Liver (tissue), 9 donors: Measurements from ENCODE around the gene NLGN1. TPM values are rescaled to one million over a fixed set of nuclear protein-coding genes. Genes with fewer than 3 reads are reported as not detected.

Experiments used
- DNase-seq: peaks from one replicate; pipeline ENCODE4 v3.0.0-alpha.2; 2017; ENCODE audit warnings: low spot score
- H3K27ac ChIP-seq, 2 donors: one replicate each; pipeline ENCODE4 v1.7.0; 2013; ENCODE audit warnings: inconsistent platforms in 2 of 2, low read length in 2 of 2, control low read depth in 1 of 2, low read depth in 1 of 2, mild to moderate bottlenecking in 1 of 2
- H3K27me3 ChIP-seq, 4 donors: one replicate each; pipeline versions ENCODE4 v1.6.1 to v1.7.0; 2013; ENCODE audit warnings: low read length in 3 of 4, inconsistent platforms in 1 of 4, mild to moderate bottlenecking in 1 of 4, moderate library complexity in 1 of 4; ENCODE audit not compliant: control insufficient read depth in 4 of 4, insufficient read depth in 4 of 4
- H3K36me3 ChIP-seq, 4 donors: one replicate each; pipeline versions ENCODE4 v1.6.1 to v1.7.0; 2013; ENCODE audit warnings: low read length in 3 of 4, mild to moderate bottlenecking in 3 of 4, low read depth in 1 of 4, moderate library complexity in 1 of 4; ENCODE audit not compliant: control insufficient read depth in 4 of 4, insufficient read depth in 3 of 4
- H3K4me1 ChIP-seq, 4 donors: one replicate each; pipeline versions ENCODE4 v1.6.1 to v1.7.0; 2013; ENCODE audit warnings: low read length in 3 of 4, mild to moderate bottlenecking in 3 of 4, moderate library complexity in 1 of 4; ENCODE audit not compliant: control insufficient read depth in 4 of 4, insufficient read depth in 4 of 4
- H3K4me3 ChIP-seq, 3 donors: one replicate each; pipeline versions ENCODE4 v1.6.1 to v1.7.0; 2013; ENCODE audit warnings: low read length in 3 of 3, control low read depth in 1 of 3, low read depth in 1 of 3, mild to moderate bottlenecking in 1 of 3
- H3K9ac ChIP-seq, 2 donors: one replicate each; pipeline ENCODE4 v1.7.0; 2013; ENCODE audit warnings: low read length in 2 of 2, mild to moderate bottlenecking in 2 of 2, moderate library complexity in 2 of 2, control low read depth in 1 of 2, low read depth in 1 of 2
- H3K9me3 ChIP-seq, 4 donors: one replicate each; pipeline versions ENCODE4 v1.6.1 to v1.7.0; 2013; ENCODE audit warnings: low read length in 3 of 4; ENCODE audit not compliant: control insufficient read depth in 4 of 4
- EGR1 ChIP-seq, 2 donors: IDR thresholded peaks; 2 replicates each; pipeline ENCODE4 v1.6.1; 2016 to 2018; ENCODE audit warnings: antibody characterized with exemption in 2 of 2, low read depth in 2 of 2
- FOXA1 ChIP-seq: IDR thresholded peaks from 2 replicates; pipeline ENCODE4 v1.6.1; 2016; ENCODE audit warnings: antibody characterized with exemption
- FOXA2 ChIP-seq: IDR thresholded peaks from 2 replicates; pipeline ENCODE4 v1.6.1; 2016; ENCODE audit warnings: antibody characterized with exemption
- GABPA ChIP-seq, 2 donors: IDR thresholded peaks in 1 of 2; conservative IDR thresholded peaks in 1 of 2; 2 replicates each; pipeline ENCODE4 v1.6.1; 2016; ENCODE audit warnings: antibody characterized with exemption in 2 of 2, mild to moderate bottlenecking in 1 of 2, moderate library complexity in 1 of 2
- HNF4A ChIP-seq, 2 donors: conservative IDR thresholded peaks; 2 replicates each; pipeline ENCODE4 v1.6.1; 2016; ENCODE audit warnings: antibody characterized with exemption in 2 of 2, mild to moderate bottlenecking in 2 of 2
- HNF4G ChIP-seq: IDR thresholded peaks from 2 replicates; pipeline ENCODE4 v1.6.1; 2016; ENCODE audit warnings: antibody characterized with exemption
- NR2F2 ChIP-seq: IDR thresholded peaks from 2 replicates; pipeline ENCODE4 v1.6.1; 2016; ENCODE audit warnings: antibody characterized with exemption
- RAD21 ChIP-seq, 2 donors: IDR thresholded peaks; 2 replicates each; pipeline ENCODE4 v1.6.1; 2016; ENCODE audit warnings: antibody characterized with exemption in 2 of 2, mild to moderate bottlenecking in 2 of 2
- REST ChIP-seq: IDR thresholded peaks from 2 replicates; pipeline ENCODE4 v1.6.1; 2016; ENCODE audit warnings: antibody characterized with exemption, mild to moderate bottlenecking
- RXRA ChIP-seq, 2 donors: IDR thresholded peaks; 2 replicates each; pipeline ENCODE4 v1.6.1; 2017 to 2018; ENCODE audit warnings: antibody characterized with exemption in 2 of 2, mild to moderate bottlenecking in 1 of 2
- TAF1 ChIP-seq: conservative IDR thresholded peaks from 2 replicates; pipeline ENCODE4 v1.6.1; 2016; ENCODE audit warnings: antibody characterized with exemption, mild to moderate bottlenecking
- YY1 ChIP-seq: IDR thresholded peaks from 2 replicates; pipeline ENCODE4 v1.6.1; 2016; ENCODE audit warnings: antibody characterized with exemption, mild to moderate bottlenecking
- WGBS: extraction: QIAGEN DNeasy Blood & Tissue Kit; methylation state at CpG from one replicate; pipeline ENCODE4 v1.1.7; 2013; 5-methylcytosine and 5-hydroxymethylcytosine counted together
- polyA plus RNA-seq, 2 donors: library from polyadenylated mRNA; stranded (reverse) in 1 of 2; unstranded in 1 of 2; fragments of 200-250 nt in 1 of 2; fragments of >200 nt in 1 of 2; fragmentation: Nextera tagmentation in 1 of 2; extraction: Ambion mirVana in 1 of 2; gene quantifications; one replicate each; pipeline versions ENCODE4 v1.2.1 to v1.2.3, GENCODE V29; 2013 to 2015
- total RNA-seq, 2 donors: library from RNA; depleted of rRNA; stranded (reverse); fragments of >200 nt; gene quantifications; one replicate each; pipeline ENCODE4 v1.2.3, GENCODE V29; 2014
- TF ChIP-seq, protein P1 (sequence below): IDR thresholded peaks from 2 replicates; pipeline ENCODE4 v1.6.1; 2016; ENCODE audit warnings: antibody characterized with exemption
- TF ChIP-seq, protein P2 (sequence below): IDR thresholded peaks from 2 replicates; pipeline ENCODE4 v1.6.1; 2016; ENCODE audit warnings: antibody characterized with exemption
- TF ChIP-seq, protein P3 (sequence below): IDR thresholded peaks from 2 replicates; pipeline ENCODE4 v1.6.1; 2016; ENCODE audit warnings: antibody characterized with exemption
- TF ChIP-seq, protein P4 (sequence below): fragments of 150-350 bp; IDR thresholded peaks from 2 replicates; pipeline ENCODE4 v1.5.1; 2017; ENCODE audit warnings: improper control_type of control experiment, low read depth, low read length; ENCODE audit not compliant: missing input control
- donor health status: healthy.
- donor health status: healthy.
- donor health status: healthy.
- donor health status: healthy.
- donor health status: healthy.

NLGN1 gene
- total and polyA plus RNA-seq, 4 donors = 0.02 to 0.67 (median 0.37) TPM; not detected in 1

DNA sequence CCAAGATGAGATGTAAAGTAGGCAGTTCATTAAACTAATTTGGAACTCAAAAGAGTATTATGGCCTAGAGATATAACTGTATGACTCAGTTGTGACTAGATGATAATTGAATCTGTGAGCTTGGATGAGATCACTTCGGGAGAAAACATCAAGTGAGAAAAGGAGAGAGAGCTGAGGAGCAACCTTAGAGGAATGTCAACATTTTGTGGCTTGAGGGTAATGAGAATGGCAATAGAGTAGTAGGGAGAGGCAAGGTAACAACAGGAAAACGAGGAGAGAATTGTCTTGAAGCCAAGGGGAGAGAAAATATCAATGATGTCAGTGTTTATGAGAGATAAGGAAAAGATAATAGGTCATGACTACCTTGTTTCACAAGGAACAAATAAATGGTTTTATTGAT lies 580.2 kb downstream of the NLGN1 start:
- Histone ChIP-seq H3K9ac (no peak overlapping the region), H3K9me3 (no peaks in the 10 kb centered on the region), H3K4me3 (no peak overlapping the region), H3K4me1 (no peaks in the 10 kb centered on the region), H3K27me3 (no peaks in the 10 kb centered on the region), H3K27ac (no peak overlapping the region), H3K36me3 (no peaks in the 10 kb centered on the region)
- DNase-seq = no peak
- 44% methylated on average over 2 of the region's 2 CpGs for WGBS
- TF ChIP-seq, protein P1, sequence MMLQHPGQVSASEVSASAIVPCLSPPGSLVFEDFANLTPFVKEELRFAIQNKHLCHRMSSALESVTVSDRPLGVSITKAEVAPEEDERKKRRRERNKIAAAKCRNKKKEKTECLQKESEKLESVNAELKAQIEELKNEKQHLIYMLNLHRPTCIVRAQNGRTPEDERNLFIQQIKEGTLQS = no peak
- TF ChIP-seq YY1 (no peak), HNF4A (conservative IDR thresholded peaks at IDR 0.05) (no peak), NR2F2 (no peak), RAD21 (IDR thresholded peaks at IDR 0.05) (no peak), TAF1 (no peak), HNF4G (no peak), FOXA1 (no peak), GABPA (IDR thresholded peaks at IDR 0.05 in 1 of 2, conservative IDR thresholded peaks at IDR 0.05 in 1 of 2) (no peak), FOXA2 (no peak)
- TF ChIP-seq, protein P2, sequence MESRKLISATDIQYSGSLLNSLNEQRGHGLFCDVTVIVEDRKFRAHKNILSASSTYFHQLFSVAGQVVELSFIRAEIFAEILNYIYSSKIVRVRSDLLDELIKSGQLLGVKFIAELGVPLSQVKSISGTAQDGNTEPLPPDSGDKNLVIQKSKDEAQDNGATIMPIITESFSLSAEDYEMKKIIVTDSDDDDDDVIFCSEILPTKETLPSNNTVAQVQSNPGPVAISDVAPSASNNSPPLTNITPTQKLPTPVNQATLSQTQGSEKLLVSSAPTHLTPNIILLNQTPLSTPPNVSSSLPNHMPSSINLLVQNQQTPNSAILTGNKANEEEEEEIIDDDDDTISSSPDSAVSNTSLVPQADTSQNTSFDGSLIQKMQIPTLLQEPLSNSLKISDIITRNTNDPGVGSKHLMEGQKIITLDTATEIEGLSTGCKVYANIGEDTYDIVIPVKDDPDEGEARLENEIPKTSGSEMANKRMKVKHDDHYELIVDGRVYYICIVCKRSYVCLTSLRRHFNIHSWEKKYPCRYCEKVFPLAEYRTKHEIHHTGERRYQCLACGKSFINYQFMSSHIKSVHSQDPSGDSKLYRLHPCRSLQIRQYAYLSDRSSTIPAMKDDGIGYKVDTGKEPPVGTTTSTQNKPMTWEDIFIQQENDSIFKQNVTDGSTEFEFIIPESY = no peak
- TF ChIP-seq, protein P3, sequence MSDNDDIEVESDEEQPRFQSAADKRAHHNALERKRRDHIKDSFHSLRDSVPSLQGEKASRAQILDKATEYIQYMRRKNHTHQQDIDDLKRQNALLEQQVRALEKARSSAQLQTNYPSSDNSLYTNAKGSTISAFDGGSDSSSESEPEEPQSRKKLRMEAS = no peak
- TF ChIP-seq, protein P4, sequence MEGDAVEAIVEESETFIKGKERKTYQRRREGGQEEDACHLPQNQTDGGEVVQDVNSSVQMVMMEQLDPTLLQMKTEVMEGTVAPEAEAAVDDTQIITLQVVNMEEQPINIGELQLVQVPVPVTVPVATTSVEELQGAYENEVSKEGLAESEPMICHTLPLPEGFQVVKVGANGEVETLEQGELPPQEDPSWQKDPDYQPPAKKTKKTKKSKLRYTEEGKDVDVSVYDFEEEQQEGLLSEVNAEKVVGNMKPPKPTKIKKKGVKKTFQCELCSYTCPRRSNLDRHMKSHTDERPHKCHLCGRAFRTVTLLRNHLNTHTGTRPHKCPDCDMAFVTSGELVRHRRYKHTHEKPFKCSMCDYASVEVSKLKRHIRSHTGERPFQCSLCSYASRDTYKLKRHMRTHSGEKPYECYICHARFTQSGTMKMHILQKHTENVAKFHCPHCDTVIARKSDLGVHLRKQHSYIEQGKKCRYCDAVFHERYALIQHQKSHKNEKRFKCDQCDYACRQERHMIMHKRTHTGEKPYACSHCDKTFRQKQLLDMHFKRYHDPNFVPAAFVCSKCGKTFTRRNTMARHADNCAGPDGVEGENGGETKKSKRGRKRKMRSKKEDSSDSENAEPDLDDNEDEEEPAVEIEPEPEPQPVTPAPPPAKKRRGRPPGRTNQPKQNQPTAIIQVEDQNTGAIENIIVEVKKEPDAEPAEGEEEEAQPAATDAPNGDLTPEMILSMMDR = no peak

DNA sequence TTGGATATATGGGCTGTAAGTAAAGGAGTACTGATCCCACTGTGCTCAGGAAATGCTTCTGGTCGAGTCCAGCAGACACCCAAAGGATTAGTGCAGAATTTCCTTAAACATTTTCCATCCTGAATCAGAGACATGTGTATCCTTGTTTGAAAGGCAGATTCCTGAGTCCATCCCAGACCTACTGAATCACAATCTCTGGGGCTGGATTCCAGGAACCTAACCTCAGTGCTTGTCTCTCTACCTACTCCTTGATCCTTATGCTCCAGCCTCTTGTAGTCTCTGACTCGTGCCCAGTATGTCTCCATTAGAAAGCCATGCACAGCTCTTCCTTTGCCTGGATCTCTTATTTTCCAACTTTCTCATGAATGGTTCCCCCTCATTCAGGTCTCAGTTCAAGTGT lies 585.8 kb downstream of the NLGN1 start:
- WGBS = 55% methylated on average over 2 of the region's 2 CpGs
- TF ChIP-seq REST = no peak
- TF ChIP-seq FOXA2 = no peak
- no peak for TF ChIP-seq RXRA (IDR thresholded peaks at IDR 0.05)
- TF ChIP-seq EGR1 (IDR thresholded peaks at IDR 0.05; ENCODE audit: low read depth in 2 of 2) = no peak
- no peak for TF ChIP-seq NR2F2
- no peak for TF ChIP-seq FOXA1
- TF ChIP-seq, protein P4 = no peak
- no peak for TF ChIP-seq RAD21 (IDR thresholded peaks at IDR 0.05)
- TF ChIP-seq GABPA (IDR thresholded peaks at IDR 0.05 in 1 of 2, conservative IDR thresholded peaks at IDR 0.05 in 1 of 2) = no peak
- no peak overlapping the region for H3K9ac ChIP-seq

More for the DNA sequence above, 585.8 kb downstream of the NLGN1 start:
- H3K27me3 ChIP-seq = no peaks in the 10 kb centered on the region
- no peak overlapping the region for H3K4me3 ChIP-seq
- no peaks in the 10 kb centered on the region for H3K9me3 ChIP-seq
- no peaks in the 10 kb centered on the region for H3K4me1 ChIP-seq
- no peak overlapping the region for H3K27ac ChIP-seq
- H3K36me3 ChIP-seq = no peaks in the 10 kb centered on the region
- DNase-seq = no peak
